Uterus (tissue), 2 donors: ENCODE results near the gene ELMOD2.

Source experiments
- POLR2A ChIP-seq, 2 donors: fragments of 450-650 bp; IDR thresholded peaks; one replicate each; pipeline ENCODE4 v1.6.1; 2016; ENCODE audit warnings: antibody characterized with exemption in 2 of 2, mild to moderate bottlenecking in 1 of 2, moderate library complexity in 1 of 2
- TF ChIP-seq, protein P1 (sequence below), 4 experiments: fragments of 200-600 bp in 2 of 4; fragments of 450-650 bp in 2 of 4; sonication (generic) in 2 of 4; IDR thresholded peaks; one replicate each; pipeline ENCODE4 v1.5.1; 2016 to 2019; ENCODE audit warnings: antibody characterized with exemption in 4 of 4, mild to moderate bottlenecking in 2 of 4, moderate library complexity in 1 of 4

- TF ChIP-seq, protein P1, sequence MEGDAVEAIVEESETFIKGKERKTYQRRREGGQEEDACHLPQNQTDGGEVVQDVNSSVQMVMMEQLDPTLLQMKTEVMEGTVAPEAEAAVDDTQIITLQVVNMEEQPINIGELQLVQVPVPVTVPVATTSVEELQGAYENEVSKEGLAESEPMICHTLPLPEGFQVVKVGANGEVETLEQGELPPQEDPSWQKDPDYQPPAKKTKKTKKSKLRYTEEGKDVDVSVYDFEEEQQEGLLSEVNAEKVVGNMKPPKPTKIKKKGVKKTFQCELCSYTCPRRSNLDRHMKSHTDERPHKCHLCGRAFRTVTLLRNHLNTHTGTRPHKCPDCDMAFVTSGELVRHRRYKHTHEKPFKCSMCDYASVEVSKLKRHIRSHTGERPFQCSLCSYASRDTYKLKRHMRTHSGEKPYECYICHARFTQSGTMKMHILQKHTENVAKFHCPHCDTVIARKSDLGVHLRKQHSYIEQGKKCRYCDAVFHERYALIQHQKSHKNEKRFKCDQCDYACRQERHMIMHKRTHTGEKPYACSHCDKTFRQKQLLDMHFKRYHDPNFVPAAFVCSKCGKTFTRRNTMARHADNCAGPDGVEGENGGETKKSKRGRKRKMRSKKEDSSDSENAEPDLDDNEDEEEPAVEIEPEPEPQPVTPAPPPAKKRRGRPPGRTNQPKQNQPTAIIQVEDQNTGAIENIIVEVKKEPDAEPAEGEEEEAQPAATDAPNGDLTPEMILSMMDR (IDR thresholded peaks at IDR 0.05) = no peak
- no peak for TF ChIP-seq POLR2A (IDR thresholded peaks at IDR 0.05)
Measured at GRCh38 chr4:140559696-140560095, 35.7 kb downstream of the ELMOD2 start.
